Measurements from ENCODE around the gene UCN. TPM values are rescaled to one million over a fixed set of nuclear protein-coding genes. Genes with fewer than 3 reads are reported as not detected.
"Not testable (repeated sequence)": the region's sequence is repeated elsewhere in the genome, so short reads cannot be mapped to it uniquely, and the experiment has no call there.

Gene UCN
- total RNA-seq, 1 donor from 2014 or later = 1.0 TPM

DNA sequence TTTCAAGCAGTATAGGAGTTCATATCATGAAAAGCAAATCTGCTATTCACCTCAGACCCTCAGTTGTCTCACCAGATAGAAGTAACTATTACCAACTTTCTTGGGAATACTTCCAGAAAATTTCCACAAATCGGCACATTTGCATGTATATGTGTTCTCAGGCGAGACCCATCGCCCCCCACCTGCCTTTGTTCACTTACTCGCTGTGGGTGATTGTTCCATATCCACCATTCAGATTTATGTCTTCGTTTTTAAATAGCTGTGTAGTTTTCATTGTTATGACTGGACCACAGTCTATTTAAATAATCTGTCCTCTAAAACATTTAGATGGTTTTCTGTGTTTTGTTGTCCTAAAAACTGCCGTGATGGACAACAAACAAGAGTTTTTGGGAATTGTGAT is 22.8 kb downstream of the UCN start:
- DNase-seq (ENCODE audit: low spot score) = no peak

DNA sequence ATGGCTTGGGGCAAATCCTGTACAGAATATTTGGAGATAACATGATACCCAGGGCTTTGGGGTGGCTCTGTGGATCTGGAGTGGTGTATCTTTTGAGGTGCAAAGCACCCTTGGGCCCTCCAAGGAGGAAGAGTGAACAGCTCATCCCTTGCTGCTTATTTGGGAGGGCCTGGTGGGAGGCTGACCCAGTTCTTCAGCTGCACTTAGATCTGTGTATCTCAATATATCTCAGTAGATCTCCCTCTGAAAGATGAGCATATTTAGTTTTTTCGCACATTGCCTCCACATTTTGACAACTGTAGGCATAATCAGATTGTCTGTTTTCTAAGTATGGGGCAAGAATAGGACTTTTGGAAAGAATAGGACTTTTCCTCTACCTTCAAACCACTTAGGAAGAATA is 23.2 kb downstream of the UCN start:
- no peak for DNase-seq (ENCODE audit: low spot score)

DNA sequence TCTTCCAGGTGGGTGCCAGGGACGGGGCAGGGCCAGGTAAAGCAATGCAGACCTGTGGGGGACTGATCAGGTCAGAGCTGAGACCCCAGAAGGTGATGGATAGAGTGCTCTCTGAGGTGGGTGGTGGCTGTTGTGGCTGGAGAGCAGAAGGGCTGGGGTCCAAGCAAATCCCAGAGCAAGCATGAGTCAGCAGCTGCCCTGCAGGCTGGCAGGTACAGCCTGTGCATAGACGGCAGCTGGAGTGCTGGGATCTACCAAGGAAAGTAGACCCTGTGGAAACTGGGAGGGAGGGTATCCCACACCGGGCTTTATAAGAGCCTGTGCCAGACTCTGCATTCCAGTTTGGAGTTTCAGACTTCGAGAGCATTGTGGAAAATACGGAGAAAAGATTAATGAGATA is 25.4 kb downstream of the UCN start:
- no peak for DNase-seq (ENCODE audit: low spot score)

DNA sequence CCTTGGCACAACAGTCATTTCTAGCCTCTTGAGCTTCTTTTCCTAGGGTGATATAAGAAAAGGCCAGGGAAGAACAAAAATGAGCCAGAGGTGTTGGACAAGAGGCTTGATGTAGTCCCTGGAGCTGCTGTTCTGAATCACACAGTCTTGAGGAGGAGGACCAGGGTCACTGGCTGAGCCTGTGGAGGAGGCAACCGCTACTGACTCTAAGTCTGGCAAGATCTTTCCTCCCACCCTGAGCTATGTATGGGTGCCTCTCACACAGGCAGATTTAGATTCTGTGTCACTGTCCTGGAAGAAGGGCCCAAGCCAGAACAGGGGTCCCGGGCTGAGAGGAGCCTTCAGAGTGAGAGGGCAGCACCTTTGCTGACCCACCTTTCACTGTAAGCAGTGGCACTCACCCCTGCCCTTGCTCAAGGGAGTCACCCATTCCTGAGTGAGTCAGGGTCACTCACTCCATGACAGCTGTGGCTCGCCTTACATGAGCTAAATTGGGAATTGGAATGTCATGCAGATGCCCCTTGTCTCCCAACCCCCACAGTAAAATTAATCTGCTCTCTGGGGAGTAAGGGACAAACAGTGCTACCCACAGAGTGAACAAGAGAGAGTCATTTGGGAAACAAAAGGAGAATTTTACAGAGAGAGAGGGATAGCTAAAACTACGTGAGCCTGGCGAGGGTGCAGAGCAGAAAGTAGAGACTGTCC is 26.2 kb downstream of the UCN start, which contains the start of gene TRIM54:
Gene TRIM54 (plus strand): TSS at position 575 of the 705 bp plus-strand sequence. CDS start 303 bp downstream, outside the sequence.
- DNase-seq (ENCODE audit: low spot score) = no peak

DNA sequence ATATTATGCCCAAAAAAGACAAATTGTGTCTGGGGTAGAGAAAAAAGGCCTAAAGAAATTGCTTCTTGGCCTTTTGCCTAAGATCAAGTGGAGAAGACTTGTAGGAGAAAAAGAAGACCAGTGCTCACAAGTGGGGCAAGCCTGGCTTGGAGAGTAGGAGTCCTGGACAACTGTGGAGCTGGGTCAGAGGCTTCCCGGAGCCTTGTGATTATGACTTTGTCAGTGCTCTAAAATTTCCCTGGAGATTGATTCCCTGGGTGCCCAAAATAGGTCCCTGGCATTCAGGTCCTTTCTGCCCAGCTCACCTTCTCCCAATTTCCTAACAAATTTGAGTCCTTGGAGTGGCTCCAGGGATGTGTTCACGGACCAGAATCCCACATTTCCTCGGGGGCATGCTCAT is 26.8 kb downstream of the UCN start:
- DNase-seq (ENCODE audit: low spot score) = no peak

DNA sequence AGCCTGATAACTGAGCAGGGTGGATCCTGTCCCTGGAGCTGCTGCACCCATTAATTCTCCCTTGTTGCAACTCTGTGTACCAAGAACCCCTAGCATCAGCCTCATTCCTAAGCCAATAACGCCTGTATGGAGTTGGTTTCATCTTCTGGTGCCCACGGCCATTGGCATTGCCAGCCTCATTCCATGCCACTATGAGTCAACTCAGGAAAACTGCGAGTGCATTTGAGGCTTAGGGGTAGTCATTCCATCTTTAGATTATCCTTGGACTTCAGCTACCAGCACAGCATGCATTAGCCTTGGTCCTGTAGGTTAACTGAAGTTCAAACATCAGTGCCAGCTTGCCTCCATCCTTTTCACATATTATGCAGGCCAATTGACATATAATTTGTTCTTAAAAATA is 27.4 kb downstream of the UCN start:
- no peak for DNase-seq (ENCODE audit: low spot score)

DNA sequence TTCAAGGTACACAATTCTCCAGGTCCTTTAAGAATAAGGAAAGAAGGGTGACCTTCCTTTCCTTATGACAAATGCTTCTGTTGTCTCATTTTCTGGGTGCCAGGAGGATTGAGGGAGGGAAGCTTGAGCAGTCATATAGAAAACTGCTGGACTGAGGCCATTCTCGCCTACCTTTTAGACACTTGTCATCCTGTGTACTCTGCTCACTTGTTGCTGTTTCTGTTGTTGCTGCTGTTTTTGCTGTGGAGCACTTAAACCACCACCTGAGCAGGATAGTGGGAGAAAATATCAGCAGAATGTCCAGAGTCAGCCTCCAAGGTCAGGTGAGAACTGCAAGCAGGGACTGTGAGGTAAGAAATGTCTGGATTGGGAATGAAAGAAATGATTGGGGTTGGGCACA is 30.2 kb downstream of the UCN start:
- DNase-seq (ENCODE audit: low spot score) = no peak

DNA sequence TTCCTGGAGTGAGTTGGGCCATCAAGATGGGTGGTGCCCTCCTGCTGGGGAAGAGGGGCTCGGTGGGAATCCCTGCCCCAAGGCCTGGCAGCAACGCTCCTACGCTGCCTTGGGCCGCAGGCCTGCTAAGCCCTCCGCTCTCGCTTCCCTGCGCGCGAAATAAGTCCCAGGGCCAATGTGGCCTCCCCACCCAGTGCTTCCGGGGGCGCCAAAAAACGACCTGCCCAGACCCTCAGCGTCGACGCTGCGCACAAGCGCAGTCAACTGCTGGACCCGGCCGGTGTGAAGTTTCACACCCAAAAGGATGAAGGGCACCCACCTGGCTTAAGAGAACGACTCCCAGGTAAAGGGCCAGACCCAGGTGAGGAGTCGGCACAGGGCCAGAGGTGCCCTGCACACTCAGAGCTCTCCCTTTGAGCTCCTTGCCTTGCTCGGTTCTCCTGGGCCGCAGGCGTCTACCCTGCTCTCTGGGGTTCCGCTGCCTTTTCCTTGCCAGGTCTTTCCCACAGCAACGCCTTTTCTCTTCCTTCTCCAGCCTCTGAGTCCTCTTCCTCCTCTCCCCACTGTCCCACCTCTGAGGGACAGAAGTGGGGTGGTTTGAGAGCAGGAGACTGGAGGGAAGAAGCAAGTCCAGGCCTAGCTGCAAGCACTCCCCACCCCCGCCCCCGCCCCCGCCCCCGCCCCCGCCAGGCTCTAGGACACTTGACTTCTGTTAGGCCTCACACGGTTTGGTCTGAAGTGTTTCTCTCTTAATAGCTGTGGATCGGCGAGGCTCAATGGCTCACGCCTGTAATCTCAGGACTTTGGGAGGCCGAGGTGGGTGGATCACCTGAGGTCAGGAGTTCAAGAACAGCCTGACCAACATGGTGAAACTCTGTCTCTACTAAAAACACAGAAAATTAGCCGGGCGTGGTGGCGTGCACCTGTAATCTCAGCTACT is 32.8 kb downstream of the UCN start, which contains the start of gene DNAJC5G:
Gene DNAJC5G (plus strand): TSS at position 223 of the 940 bp plus-strand sequence. CDS start 1,296 bp downstream, outside the sequence.
- DNase-seq (ENCODE audit: low spot score) = no peak

DNA sequence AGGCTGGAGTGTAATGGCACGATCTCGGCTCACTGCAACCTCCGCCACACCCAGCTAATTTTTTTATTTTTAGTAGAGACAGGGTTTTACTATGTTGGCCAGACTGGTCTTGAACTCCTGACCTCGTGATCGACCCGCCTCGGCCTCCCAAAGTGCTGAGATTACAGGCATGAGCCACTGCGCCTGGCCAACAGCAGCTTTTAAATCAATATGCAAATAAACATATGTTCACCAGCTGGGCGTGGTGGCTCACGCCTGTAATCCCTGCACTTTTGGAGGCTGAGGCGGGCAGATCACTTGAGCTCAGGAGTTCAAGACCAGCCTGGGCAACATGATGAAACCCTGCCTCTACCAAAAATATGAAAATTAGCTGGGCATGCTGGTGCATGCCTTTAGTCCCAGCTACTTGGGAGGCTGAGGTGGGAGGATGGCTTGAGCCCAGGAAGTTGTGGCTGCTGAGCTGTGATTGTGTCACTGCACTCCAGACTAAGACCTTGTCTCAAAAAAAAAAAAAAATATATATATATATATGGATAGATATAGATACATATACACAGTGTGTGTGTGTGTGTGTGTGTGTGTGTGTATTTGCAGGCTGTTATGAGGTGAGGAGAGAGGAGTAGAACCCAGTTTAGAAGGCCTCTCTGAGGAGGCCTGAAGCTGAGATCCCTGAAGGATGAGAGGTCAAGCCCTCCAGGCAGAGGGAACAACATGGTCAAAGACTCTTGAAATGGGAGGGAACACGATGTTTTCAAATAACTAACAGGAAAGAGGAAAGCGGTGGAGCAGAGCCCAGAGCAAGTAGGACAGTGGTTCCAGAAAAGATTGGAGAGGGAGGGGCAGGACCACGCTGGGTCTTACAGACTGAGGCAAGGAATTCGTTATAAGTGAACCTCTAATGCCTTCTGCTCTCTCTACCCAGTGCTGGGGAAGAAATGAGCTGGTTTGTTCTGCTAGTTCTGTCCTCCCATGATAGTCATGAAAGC is 35.4 kb downstream of the UCN start:
- DNase-seq (ENCODE audit: low spot score) = not testable (repeated sequence)

DNA sequence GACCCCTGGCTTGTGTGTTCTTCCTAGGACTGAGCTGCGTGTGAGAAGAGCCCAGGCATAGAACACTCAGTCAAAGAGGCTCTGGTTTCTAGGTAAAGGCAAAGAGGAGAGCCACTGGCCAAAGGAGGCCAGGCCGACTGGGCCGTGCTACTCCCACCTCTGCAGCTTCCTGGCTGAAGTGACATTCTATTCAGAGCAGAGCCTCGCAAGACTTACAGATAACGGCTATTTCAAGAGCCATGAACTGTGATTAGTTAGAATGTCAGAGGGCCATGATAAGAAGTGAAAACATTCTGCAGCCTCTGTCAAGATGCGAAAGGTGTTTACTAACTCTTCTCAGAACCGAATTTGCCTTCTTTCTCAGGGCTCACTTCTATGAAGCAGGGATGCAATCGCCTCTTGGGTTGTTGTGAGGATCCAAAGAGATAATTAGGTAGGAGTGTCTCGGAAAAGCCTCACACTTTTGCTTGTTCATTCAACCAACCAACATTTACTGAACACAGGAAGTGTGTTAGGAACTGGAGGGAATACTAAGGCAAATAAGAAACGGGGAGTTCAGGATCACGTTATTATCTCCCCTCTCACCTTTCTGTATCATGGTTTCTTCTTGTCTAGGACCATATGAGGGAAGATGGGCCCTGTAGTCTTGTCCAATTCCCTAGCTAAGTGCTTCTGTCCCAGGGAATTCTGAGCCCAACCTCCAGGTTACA is 36.5 kb downstream of the UCN start:
- DNase-seq (ENCODE audit: low spot score) = no peak

DNA sequence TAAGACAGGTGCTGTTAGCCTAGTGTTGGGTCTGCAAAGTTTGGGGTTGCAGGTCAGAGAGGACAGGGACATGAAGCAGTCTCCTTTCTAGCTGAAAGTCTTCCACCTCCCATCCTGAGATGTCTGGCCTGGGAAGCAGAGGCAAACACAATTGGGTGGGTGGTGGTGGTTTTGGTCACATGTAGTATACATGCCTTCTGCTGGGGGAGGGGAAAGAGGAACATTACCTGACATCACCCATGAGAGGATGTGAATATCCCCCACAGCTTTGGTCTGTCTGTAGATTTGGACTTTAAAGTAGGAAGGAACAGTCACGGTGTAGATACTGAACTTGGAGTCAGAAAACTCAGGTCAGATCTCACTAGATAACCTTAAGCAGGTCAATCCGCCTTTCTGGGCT is 37.6 kb downstream of the UCN start:
- DNase-seq (ENCODE audit: low spot score) = no peak

DNA sequence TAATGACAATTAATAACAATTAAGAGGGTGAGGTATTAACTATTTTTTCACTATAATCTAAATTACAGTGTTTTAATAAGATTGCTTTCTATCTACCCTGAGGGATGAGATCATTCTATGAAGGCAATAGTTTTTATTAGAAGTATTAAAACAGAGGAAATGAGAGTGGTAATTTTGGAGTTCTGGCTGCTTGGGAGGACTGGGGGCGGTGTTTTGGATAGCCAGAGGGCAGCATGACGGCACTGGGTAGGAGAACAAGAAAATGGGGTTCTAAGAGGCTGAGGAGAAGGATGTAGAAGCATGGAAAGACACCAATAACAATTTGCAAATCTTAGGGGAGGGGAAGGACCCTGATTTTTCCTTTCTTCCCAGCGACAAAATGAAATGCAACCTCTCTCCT is 38.1 kb downstream of the UCN start:
- DNase-seq (ENCODE audit: low spot score) = no peak

DNA sequence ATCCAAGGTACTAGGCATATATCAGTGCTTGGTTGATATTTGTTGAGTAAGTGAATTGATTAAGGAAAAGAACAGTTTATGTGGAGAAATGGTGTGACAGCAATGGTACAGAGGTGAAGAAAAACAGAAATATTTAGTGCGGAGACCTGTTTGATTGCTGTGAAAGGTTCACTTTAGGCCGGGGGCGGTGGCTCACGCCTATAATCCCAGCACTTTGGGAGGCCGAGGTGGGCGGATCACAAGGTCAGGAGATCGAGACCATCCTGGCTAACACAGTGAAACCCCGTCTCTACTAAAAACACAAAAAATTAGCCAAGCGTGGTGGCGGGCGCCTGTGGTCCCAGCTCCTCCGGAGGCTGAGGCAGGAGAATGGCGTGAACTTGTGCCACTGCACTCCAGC is 39.9 kb downstream of the UCN start:
- DNase-seq (ENCODE audit: low spot score) = not testable (repeated sequence)

DNA sequence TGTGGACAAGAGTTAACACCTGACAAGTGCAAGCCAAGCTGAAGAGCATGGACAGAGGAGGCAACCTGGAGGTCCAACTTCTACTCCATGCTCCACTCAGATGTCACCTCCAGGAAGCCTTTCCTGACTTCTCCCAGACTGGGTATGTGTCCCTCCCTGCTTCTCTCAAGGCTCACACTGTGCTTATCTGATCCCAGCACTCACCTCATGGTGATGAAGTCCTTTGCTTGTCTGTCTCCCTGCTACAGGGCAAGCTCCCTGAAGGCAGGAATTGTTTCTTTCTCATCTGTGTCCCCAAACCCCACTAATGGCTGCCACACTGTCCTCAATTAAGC is 42.7 kb downstream of the UCN start:
- no peak for DNase-seq (ENCODE audit: low spot score)

DNA sequence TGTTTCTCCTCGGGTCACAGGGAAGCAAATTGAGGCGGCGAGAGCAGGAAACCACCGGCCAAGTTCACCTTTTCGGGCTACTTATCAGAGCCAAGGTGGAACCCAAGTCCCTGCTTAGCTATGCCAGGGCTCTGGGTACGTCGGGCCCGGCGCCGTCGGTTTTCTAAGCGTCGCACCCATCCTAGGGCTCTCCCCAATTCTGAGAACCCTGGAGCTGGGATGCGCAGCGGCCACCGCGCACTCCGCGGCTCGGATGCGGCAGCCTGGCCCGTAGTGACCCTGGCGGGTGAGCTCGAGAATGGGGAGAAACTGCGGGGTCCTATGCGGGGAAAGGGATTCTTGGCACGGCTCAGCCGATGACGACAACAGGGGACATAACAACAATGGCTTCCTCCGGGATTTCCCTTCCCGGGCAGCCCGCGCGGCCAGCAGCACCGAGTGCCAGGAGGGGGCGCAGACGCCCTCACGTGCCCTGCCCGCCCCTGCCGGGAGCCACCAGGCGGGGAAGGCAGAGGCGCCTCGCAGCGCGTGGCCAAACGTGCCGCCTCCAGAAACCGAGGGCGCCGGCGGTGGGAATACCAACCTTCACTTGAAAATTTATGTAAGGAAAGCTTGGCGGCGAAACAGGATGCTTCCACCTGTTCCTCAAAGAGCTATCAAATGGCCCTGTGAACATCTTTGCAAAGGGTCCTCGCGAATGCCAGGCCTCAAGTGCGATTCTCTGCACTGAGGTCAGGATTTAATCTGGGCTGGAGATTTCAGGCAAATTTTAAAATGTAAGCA is 43.3 kb downstream of the UCN start:
- DNase-seq (ENCODE audit: low spot score) = no peak

DNA sequence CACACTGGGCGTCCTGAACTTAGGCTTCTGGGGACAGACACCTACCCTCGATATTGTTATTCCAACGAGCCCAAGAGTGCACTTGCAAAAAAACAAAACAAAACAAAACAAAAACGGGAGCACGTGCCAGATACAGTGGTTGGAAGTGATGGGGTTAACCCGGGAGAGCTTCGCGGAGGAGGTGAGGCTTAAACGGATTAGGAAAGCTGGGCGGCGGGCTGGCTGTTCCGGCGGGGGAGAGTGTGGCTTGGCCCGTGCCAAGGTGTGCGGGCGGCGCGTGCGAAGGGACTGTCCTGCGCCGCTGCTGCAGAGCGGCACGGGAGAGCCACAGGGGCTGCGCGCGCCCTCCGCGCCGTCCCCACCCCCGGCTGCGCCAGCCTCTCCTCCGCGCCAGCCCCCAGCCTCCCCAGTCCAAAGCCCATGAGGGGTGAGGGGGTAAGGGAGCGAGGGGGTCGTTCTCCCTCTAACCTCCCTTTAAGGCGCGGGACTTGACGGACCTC is 43.9 kb downstream of the UCN start:
- no peak for DNase-seq (ENCODE audit: low spot score)

DNA sequence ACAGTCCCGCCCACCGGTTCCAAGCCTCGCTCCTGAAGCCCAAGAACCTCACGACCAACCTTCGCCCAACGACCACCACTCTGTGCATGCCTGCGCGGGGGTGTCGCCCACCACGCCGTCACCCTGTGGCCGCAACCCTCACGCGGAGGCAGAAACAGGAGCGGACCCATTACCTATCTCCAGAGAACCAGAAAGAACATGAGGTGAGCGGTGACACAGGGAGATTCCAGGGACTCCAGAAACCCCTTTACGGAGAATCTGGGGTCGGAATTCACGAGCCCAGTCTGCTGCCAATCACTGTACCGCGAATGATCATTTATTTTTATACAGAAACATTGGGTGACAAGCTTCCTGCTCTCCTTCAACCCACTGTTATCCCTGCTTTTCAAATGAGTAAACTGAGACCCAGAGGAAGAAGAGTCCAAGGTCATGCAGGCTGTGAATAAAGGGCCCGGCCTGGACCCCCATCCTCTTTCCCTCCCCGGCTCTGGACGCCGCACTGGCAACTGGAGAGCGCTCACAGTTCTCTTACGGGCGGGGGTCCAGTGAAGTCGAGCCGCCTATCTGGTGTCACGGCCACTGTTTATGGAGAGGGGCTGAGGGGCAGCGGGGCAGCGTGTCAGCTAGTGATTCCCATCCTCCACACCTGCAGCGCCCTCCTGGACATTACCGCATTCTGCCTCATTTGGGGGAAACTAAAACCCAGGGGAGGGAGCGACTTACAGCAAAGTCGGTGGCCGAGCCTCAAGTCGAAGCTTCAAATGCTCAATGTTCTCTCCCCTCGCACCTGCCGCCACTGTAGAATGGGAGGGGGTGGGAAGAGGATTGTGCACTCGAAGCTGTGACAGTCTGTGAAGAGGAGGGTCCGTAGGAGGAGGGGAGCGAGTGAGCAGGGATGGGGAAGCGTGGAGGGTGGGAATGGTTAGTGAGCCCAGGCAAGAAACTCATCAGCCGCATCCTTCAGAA is 44.7 kb downstream of the UCN start:
- DNase-seq (ENCODE audit: low spot score) = no peak

Measured in mesenteric fat pad (tissue), 1 donor.